Measurements from ENCODE around the gene ACIN1.

Gene ACIN1

GRCh38 chr14:23105348-23105824 is 10.4 kb upstream of the ACIN1 start:
- DNase-seq = no peak

- DNase-seq = no peak
Observed at GRCh38 chr14:23104591-23105347, 9.8 kb upstream of the ACIN1 start, which contains the start of gene CIROP. Gene CIROP, minus strand, starts transcription at chr14:23104989. Its CDS starts 69 bp downstream, at chr14:23104920.

GRCh38 chr14:23104070-23104590 is 9.2 kb upstream of the ACIN1 start:
- no peak for DNase-seq

GRCh38 chr14:23103581-23103980 is 8.6 kb upstream of the ACIN1 start:
- DNase-seq = no peak

GRCh38 chr14:23102801-23103200 is 7.9 kb upstream of the ACIN1 start:
- DNase-seq = no peak

GRCh38 chr14:23101986-23102625 is 7.2 kb upstream of the ACIN1 start:
- no peak for DNase-seq

- DNase-seq = no peak
Observed at GRCh38 chr14:23101213-23101970, 6.5 kb upstream of the ACIN1 start.

- DNase-seq = no peak
Observed at GRCh38 chr14:23099212-23099861, 4.4 kb upstream of the ACIN1 start.

- no peak for DNase-seq
Observed at GRCh38 chr14:23097786-23098185, 2.9 kb upstream of the ACIN1 start.

- no peak for DNase-seq
Observed at GRCh38 chr14:23095196-23096108, 516 bp upstream of the ACIN1 start, which contains the start of gene C14orf119. Gene C14orf119, plus strand, starts transcription at chr14:23095505. Its CDS starts 2,154 bp downstream, at chr14:23097659.

GRCh38 chr14:23093991-23094665 is 808 bp downstream of the ACIN1 start:
- DNase-seq = no peak

GRCh38 chr14:23093526-23093925 is 1.4 kb downstream of the ACIN1 start:
- no peak for DNase-seq

GRCh38 chr14:23093104-23093503 is 1.8 kb downstream of the ACIN1 start:
- DNase-seq = no peak

GRCh38 chr14:23091294-23092225 is 3.4 kb downstream of the ACIN1 start:
- DNase-seq = no peak

GRCh38 chr14:23090254-23090636 is 4.7 kb downstream of the ACIN1 start:
- DNase-seq = no peak

GRCh38 chr14:23089498-23090253 is 5.3 kb downstream of the ACIN1 start:
- DNase-seq = no peak

GRCh38 chr14:23086565-23086964 is 8.4 kb downstream of the ACIN1 start:
- DNase-seq = no peak

- no peak for DNase-seq
Observed at GRCh38 chr14:23085458-23085857, 9.5 kb downstream of the ACIN1 start.

GRCh38 chr14:23080474-23080873 is 14.5 kb downstream of the ACIN1 start:
- DNase-seq = no peak
